OCI-LY7 (cell line): ENCODE data around the gene MYRIP. TPM values are rescaled to one million over a fixed set of nuclear protein-coding genes. Genes with fewer than 3 reads are reported as not detected.
A peak's percentile ranks its signal among the peaks of the same experiment; 100 is the strongest.
"Not testable (repeated sequence)": the region's sequence is repeated elsewhere in the genome, so short reads cannot be mapped to it uniquely, and the experiment has no call there.

Source experiments
- BruUV-seq: library from RNA; stranded (reverse); fragments of 400-500 nt; replicated peaks from 2 replicates; lab custom pipeline; 2021; lab: Mats Ljungman, UMichigan
- CTCF ChIA-PET: fragments of 300-600 bp; sonication (Branson Sonifier 250); formaldehyde crosslinking; loops from one replicate; lab custom pipeline; 2022; ENCODE audit warnings: antibody characterized with exemption; ENCODE audit not compliant: unreplicated experiment; lab: Charles Lee
- POLR2A ChIA-PET: fragments of 300-600 bp; sonication (Branson Sonifier 250); formaldehyde crosslinking; loops from one replicate; lab custom pipeline; 2022; ENCODE audit warnings: antibody characterized with exemption; lab: Charles Lee
- DNase-seq: peaks from one replicate; pipeline ENCODE4 v3.0.0-alpha.2; 2015; ENCODE audit warnings: low spot score
- H2AFZ ChIP-seq: fragments of 200-600 bp; sonication (generic), shearing (Covaris generic); 2 replicates; pipeline ENCODE4 v1.6.1; 2014; ENCODE audit warnings: mild to moderate bottlenecking, antibody characterized with exemption, low read length, moderate library complexity
- H3K27ac ChIP-seq: fragments of 200-600 bp; sonication (generic); 2 replicates; pipeline ENCODE4 v1.5.1; 2014; ENCODE audit warnings: mixed run types, low read depth, mild to moderate bottlenecking, moderate library complexity, low read length, inconsistent platforms; ENCODE audit not compliant: poor library complexity, severe bottlenecking
- H3K36me3 ChIP-seq: fragments of 200-600 bp; sonication (generic); 2 replicates; pipeline ENCODE4 v1.6.1; 2014; ENCODE audit warnings: mild to moderate bottlenecking, antibody characterized with exemption, low read length, moderate library complexity, mixed read lengths; ENCODE audit not compliant: insufficient read depth
- H3K4me1 ChIP-seq: fragments of 200-600 bp; sonication (generic); 2 replicates; pipeline ENCODE4 v1.5.1; 2014; ENCODE audit warnings: mild to moderate bottlenecking, low read length; ENCODE audit not compliant: insufficient read depth, poor library complexity, severe bottlenecking
- H3K4me2 ChIP-seq: fragments of 200-600 bp; sonication (generic); 2 replicates; pipeline ENCODE4 v1.6.1; 2014; ENCODE audit warnings: mild to moderate bottlenecking, low read length
- H3K4me3 ChIP-seq: fragments of 200-600 bp; sonication (generic); 2 replicates; pipeline ENCODE4 v1.5.1; 2014; ENCODE audit warnings: mild to moderate bottlenecking, low read depth, low read length; ENCODE audit not compliant: poor library complexity, severe bottlenecking
- H3K79me2 ChIP-seq: fragments of 200-600 bp; sonication (generic); 2 replicates; pipeline ENCODE4 v1.6.1; 2016; ENCODE audit warnings: low read depth, mild to moderate bottlenecking, low read length, moderate library complexity, mixed read lengths; ENCODE audit not compliant: insufficient read depth
- H3K9me2 ChIP-seq: fragments of 200-600 bp; sonication (generic); 2 replicates; pipeline ENCODE4 v1.6.1; 2016; ENCODE audit warnings: mild to moderate bottlenecking, low read length, mixed read lengths; ENCODE audit not compliant: insufficient read depth
- H3K9me3 ChIP-seq: fragments of 200-600 bp; sonication (generic); 2 replicates; pipeline ENCODE4 v1.6.1; 2014; ENCODE audit warnings: mild to moderate bottlenecking, mixed run types, low read length, mixed read lengths
- H4K20me1 ChIP-seq: fragments of 200-600 bp; sonication (generic); 2 replicates; pipeline ENCODE4 v1.6.1; 2014; ENCODE audit warnings: mild to moderate bottlenecking, antibody characterized with exemption, low read length, moderate library complexity, mixed read lengths; ENCODE audit not compliant: insufficient read depth
- CTCF ChIP-seq: fragments of 200-600 bp; sonication (generic); conservative IDR thresholded peaks from 2 replicates; pipeline ENCODE4 v1.5.1; 2014; ENCODE audit warnings: mild to moderate bottlenecking, antibody characterized with exemption, low read length, moderate library complexity, mixed read lengths
- EZH2phosphoT487 ChIP-seq: fragments of 200-600 bp; sonication (generic); IDR thresholded peaks from 2 replicates; pipeline ENCODE4 v1.6.1; 2018; ENCODE audit warnings: low read depth, borderline replicate concordance, mild to moderate bottlenecking, mixed run types, antibody characterized with exemption, low read length, moderate library complexity, mixed read lengths
- intact Hi-C: fragments of 100-400 bp; cut with micrococcal nuclease; formaldehyde crosslinking; loops from one replicate; pipeline ENCODE4 v1.10.0; 2022; ENCODE audit not compliant: unreplicated experiment
- total RNA-seq, 2 experiments: library from RNA; depleted of rRNA in 1 of 2; stranded (reverse); fragments of >200 nt in 1 of 2; shearing (Covaris generic) in 1 of 2; gene quantifications; 2 replicates each; pipeline ENCODE4 v1.2.3, GENCODE V29; 2014 to 2022

MYRIP gene
- total RNA-seq, 2 experiments from 2014 or later: not detected

DNA sequence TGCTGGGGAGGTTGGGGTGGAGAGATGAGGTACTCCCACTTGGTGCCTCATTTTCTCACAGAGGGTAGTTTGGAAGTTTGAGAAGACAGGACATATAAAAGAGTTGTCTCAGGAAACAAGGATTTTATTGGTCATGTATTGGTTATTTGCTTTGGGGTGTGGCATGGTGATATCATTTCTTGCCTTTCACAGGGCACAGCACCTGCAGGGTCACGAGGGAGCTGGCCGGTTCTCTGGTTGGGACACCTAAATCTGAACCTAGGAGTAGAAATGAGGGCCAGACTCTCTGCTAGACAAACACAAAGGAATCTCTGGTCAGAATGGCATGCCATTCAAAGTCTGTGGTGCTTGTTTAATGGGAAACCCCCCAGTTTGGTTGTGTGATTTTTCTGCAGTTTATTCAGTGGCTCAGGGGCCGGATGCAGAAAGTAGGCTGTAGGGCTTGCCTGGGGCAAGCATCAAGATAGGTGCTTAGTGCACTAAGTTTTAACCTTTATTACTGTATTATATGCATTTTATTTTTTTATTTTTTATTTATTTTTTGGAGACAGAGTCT is 262.4 kb downstream of the MYRIP start:
- POLR2A ChIA-PET: no interaction called here
- BruUV-seq: no TSS peak

DNA sequence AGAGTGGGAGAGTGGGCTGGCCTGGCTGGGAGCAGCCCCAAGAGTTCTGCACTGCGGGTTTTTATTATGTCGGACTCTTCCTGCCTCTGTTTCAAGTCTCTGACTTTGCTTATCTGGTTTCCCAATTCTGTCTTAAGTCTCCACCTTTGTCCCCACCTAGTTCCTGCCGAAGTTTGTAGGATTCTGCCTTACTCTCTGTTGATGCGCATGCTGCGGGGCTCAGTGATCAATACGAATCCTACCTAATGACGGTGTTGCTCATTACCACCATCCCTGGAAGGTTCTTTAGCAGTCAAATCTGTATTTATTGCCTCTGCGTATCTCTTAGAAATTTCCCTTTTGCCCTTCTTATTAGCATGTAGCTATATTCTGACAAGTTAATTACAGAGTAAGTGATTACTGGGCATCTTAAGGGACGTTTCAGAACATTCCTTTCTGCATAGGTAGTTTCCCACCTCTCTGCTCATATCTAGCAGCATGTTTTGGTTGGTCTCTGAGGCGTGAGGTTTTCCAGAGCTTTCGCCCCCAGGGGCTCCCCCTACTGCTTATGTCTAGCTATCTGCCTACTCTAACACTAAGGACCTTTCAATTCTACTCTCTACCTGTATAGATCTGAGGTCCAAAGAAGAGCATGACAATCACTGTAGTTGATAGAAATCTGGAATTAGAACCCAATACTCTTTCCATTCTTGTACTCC is 264.1 kb downstream of the MYRIP start:
- BruUV-seq: no TSS peak
- Histone ChIP-seq H3K9me2 (no peaks in the 10 kb centered on the region), H3K79me2 (no peaks in the 10 kb centered on the region), H3K36me3 (no peaks in the 10 kb centered on the region), H3K9me3 (no peaks in the 10 kb centered on the region), H2AFZ (no peak overlapping the region), H3K4me1 (no peaks in the 10 kb centered on the region), H3K4me2 (no peak overlapping the region), H3K4me3 (no peak overlapping the region), H4K20me1 (no peaks in the 10 kb centered on the region), H3K27ac (no peak overlapping the region)
- ChIA-PET POLR2A (interaction anchor here (0.7 kb wide), 1 partner anchor 71 kb away, joined by 3 read pairs; no protein-coding TSS in a partner anchor), CTCF (no interaction called here)
- DNase-seq: no peak
- no peak for TF ChIP-seq EZH2phosphoT487
- TF ChIP-seq CTCF: peak; percentile 27; the same call in 1 of the 2 replicates
- intact Hi-C loops: no loop called here

More for the DNA sequence above, 262.4 kb downstream of the MYRIP start:
- H3K4me3 ChIP-seq: no peak overlapping the region
- H3K79me2 ChIP-seq: no peaks in the 10 kb centered on the region
- no peaks in the 10 kb centered on the region for H3K4me1 ChIP-seq
- no peaks in the 10 kb centered on the region for H3K36me3 ChIP-seq
- no peak for DNase-seq
- H2AFZ ChIP-seq: no peak overlapping the region
- no peak for TF ChIP-seq EZH2phosphoT487
- TF ChIP-seq CTCF: no peak
- intact Hi-C loops: no loop called here
- H3K4me2 ChIP-seq: no peak overlapping the region
- no peaks in the 10 kb centered on the region for H3K9me2 ChIP-seq
- no peak overlapping the region for H3K27ac ChIP-seq
- CTCF ChIA-PET: no interaction called here
- no peaks in the 10 kb centered on the region for H3K9me3 ChIP-seq
- H4K20me1 ChIP-seq: no peaks in the 10 kb centered on the region

DNA sequence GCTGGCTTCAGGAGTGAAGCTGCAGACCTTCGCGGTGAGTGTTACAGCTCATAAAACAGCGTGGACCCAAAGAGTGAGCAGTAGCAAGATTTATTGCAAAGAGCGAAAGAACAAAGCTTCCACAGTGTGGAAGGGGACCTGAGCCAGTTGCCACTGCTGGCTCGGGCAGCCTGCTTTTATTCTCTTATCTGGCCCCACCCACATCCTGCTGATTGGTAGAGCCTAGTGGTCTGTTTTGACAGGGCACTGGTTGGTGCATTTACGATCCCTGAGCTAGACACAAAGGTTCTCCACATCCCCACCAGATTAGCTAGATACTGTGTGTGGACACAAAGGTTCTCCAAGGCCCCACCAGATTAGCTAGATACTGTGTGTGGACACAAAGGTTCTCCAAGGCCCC is 267.7 kb downstream of the MYRIP start:
- H3K9me2 ChIP-seq, H3K36me3 ChIP-seq, H3K4me3 ChIP-seq, CTCF ChIA-PET, POLR2A ChIA-PET, H2AFZ ChIP-seq, H3K27ac ChIP-seq, H3K4me1 ChIP-seq, H4K20me1 ChIP-seq, H3K79me2 ChIP-seq, BruUV-seq, H3K4me2 ChIP-seq, intact Hi-C loops, DNase-seq, H3K9me3 ChIP-seq: not testable (repeated sequence)

- DNase-seq, H3K79me2 ChIP-seq, H3K4me1 ChIP-seq, BruUV-seq, H3K4me3 ChIP-seq, CTCF ChIA-PET, intact Hi-C loops, H2AFZ ChIP-seq, H3K4me2 ChIP-seq, H3K36me3 ChIP-seq, H3K9me2 ChIP-seq, H3K27ac ChIP-seq, H4K20me1 ChIP-seq, H3K9me3 ChIP-seq: not testable (repeated sequence)
- POLR2A ChIA-PET: interaction anchor here (0.8 kb wide), 1 partner anchor 9 kb away, joined by 3 read pairs; no protein-coding TSS in a partner anchor
Measured at GRCh38 chr3:40077828-40078492, 268.6 kb downstream of the MYRIP start.
